ENCODE results near the gene SIDT2.

Gene SIDT2

DNA sequence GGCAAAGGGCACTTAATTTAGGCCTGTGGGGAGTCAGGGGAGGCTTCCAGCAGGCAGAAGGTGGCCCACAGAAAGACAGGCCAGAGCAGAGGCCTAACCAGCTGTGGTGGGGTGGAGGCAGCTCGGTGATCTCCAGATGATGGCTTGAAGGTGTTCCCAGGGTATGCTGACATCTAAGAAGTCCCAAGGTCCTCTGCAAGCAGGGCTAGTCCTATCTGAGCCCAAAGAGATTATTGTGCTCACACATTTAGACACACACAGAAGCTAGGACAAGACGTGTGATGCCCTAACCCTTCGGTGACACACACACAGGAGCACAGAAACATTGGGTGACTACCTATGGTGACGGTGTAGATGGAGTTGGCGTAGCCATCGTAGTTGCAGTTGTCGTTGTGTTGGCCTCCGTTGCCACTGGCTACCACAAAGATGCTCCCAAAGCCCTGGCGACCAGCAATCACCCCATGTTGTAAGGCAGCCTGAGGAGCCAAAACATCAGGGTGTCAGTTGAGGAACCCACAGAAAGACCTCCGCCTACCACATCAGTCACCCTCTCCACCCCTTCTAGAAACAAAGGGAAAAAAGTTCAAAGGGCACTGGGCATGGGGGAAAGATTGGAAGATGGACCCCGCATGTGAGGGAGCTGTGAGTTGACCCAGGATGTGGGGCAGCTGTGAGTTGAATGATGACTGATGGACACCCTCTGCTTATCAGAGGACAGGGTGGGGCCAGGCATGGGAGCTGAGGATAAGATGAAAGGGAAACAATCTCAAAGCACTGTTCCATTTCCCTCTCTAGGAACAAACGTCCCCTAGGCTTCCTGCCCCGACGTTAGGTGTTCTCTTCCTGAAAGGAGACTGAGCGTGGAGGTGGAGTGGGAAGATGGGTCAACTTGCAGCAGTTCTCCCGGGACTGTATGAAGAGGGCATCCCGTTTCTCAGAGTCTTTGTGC is 45.5 kb downstream of the SIDT2 start:
- no peak for DNase-seq

DNA sequence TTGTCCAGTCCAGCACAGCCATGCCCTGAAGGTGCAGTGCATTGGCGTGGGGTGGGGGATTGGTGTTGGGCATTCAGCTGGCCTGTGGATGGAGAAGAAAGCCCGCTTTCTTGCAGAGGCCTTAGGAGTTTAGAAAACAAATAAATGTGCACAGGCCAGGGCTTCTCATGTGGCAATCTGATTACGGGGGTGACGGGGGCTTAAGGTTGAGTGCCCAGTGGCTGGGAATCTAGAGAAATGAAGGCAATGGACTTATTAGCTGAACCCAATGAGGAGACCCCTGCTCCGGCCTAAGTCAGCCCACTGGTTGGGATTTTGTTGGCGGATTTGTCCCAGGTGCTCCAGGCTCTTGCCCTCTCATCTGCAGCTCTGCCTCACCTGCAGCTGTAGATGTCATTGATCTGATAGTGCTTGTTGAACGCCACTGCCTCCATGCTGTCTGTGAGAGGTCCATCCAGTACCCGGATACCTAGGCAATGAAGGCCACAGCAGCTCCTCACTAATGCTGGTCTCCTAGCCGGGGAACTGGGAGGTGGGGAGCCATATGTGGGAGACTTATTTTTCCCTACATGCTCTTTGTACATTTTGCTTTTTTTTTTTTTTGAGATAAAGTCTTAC is 47.1 kb downstream of the SIDT2 start:
- no peak for DNase-seq

DNA sequence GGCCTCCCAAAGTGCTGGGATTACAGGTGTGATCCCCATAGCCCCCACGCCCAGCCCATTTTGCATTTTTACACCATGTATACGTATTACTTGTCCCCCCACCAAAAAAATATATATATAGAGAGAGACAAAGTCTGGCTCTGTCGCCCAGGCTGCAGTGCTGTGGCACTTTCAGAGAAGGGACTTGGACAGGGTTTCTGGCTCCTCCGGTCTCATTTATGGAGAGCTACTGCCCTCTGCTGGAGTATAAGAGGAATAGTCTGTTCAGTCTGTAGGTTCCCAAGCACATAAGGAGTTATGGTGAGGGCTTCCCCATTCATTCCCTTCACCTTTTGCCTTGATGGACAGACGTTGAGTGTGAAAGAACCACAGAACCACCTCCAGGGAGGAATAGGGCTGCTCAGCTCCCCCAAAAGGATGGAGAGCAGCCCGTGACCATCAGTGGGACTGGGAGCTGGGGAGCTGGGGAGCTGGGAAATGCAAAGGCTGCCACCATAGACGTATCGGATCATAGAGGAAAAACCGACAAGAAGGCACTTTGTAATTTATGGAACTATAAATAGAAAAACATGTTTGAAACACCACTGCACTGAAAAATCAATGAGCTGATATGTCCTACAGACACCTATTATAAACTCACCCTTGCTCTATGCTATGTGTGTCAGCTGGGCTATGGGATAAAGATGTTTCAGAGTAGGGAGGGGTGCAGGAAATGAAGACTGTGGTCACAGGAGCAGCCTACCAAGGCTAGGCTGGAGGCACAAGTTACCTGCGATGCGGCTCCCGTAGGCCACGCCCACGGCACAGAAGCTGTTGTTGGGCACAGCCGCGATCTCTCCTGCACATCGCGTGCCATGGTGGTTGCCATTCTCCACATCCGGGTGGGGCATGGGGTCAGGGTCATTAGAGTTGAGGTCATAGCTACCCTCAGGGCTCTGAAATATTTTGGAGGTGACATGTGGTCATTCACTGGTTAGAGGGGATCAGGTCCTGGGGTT is 48.1 kb downstream of the SIDT2 start:
- DNase-seq, result peak; percentile 24

DNA sequence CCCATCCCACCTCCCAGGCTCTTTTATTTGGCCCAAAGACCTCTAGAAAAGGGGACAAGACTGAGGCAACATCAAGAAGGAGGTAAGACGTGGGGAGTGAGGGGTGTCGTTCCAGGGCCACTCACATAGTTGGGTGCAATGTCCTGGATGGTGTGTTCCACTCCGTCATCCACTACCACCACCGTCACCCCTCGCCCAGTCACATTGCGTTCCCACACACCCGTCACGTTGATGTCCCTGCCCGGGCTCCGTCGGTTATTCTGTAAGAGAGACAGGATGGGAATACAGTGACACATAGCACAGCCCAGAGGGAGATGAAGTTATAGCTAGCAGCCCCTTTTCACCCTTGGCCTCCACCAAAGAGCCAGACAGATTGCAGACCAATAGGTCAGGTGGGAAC is 49.5 kb downstream of the SIDT2 start:
- no peak for DNase-seq

DNA sequence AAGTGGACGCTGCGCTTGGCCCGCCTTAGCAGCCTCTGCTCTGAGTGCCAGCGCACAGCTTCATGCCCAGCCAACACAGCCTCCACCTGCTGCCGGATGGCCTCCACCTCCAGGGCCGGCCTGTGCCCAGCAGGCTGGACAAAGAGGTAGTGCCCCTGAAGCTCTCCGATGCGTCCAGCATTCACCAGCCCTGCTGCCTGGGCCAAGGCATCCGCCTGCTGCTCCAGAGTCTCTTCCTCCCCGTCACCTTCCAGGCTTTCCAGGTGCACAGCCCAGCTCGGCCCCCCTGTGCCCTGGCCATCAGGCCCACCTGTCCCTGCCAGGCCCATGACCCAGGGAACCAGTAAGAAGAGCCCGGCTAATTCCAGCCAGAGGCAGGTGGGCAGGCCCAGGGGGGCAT is 50.9 kb downstream of the SIDT2 start:
- DNase-seq, result no peak

DNA sequence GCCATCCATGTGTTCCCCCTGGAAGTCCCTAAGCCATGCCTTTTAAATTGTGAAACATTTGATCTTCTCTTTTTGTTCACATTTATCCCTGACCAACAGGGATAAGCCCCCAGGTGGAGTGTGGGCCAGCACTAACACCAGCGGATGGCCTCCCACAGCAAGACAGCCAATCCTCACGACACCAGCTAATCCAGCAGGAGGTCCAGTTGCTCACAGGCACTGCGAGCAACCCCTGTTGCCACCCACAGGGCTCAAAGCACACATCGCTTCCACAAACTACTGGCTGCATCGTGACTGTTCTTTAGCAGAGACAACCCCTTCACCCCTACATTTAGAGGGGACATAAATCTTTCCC is 51.4 kb downstream of the SIDT2 start:
- DNase-seq, result no peak

DNA sequence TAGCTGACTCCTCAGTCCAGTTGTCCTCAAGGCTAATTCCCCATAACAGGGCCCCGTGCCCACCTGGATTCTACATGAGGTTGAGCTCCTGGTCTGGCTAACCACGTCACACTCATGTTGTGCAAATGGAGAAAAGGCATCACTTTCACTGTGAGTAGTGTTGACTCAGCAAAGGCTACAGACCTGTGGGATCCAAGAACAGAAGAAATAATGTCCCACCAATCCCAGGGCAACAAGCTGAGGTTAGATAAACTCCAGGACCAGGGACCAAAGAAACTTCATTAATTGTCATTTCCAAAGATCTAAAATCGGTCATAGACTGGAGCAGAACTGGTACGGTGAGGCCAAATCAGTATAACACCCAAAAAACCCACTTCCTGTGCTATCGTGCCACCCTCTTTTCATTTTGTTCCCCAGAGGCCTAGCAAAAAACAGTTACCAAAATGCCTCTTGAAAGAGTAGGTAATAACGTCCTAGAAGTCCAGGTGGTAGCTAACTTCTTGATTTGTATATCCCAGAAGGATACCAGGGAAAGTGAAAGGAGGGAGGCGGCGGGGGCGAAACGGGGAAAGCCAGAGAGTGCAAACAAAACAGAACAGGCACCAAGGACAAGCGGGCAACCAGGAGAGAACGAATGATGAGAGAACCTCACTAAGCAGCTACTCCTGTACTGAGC is 51.9 kb downstream of the SIDT2 start:
- DNase-seq, result no peak

DNA sequence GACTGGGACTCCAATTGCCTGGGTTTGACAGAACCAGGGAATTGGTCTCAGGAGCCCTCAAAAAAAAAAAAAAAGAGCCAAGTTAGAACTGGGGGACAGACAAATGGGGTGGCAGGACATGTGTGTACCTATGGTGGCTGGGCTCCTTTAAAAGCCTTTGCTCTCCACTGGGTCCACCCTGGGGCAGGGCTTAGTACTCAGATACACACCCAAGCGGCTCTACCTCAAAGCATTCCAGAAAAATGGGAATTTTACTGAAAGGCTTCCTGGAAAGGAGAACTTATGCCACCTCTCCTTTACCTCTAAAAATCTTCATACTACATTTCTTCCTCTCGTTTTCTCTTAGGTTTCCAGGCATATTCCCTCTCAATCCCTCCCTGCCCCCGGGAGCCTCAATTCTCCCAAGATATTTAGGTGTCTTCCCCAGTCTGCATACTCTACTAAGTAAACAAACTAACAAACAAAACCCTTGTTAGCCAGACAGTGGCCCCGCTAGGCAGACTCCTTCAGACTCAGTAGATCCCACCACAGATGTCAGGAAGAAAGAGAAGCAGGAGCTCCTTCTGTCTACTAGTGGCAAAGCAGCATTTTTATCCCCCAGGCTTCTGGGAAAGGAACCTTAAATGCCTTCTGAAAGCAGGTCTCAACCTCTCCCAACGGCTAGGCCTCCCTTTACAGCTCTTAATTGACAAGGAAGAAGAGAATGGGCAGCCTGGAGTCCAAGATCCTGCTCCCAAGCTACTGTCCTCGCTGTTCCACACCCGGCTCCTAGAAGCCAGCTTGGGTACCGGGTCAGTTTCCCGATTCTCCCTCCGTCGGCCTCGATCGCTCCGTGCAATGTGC is 52.7 kb downstream of the SIDT2 start:
- no peak for DNase-seq

DNA sequence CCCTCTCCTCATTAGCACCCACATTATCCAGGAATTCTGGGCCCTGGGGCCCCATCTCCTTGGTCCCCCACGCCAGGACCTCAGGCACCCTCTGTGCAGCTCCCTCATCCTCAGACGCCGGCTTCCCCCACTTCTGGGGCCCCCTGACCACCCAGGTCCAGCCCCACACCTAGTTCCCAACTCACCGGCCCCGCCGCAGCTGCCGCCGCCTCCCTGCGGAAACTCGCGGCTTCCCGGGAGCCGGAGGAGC is 53.2 kb downstream of the SIDT2 start, which contains the start of gene PCSK7:
TSS of gene PCSK7 (minus strand) at position 232 of the 250 bp plus-strand sequence. CDS start 2,229 bp downstream, outside the sequence.
- no peak for DNase-seq

DNA sequence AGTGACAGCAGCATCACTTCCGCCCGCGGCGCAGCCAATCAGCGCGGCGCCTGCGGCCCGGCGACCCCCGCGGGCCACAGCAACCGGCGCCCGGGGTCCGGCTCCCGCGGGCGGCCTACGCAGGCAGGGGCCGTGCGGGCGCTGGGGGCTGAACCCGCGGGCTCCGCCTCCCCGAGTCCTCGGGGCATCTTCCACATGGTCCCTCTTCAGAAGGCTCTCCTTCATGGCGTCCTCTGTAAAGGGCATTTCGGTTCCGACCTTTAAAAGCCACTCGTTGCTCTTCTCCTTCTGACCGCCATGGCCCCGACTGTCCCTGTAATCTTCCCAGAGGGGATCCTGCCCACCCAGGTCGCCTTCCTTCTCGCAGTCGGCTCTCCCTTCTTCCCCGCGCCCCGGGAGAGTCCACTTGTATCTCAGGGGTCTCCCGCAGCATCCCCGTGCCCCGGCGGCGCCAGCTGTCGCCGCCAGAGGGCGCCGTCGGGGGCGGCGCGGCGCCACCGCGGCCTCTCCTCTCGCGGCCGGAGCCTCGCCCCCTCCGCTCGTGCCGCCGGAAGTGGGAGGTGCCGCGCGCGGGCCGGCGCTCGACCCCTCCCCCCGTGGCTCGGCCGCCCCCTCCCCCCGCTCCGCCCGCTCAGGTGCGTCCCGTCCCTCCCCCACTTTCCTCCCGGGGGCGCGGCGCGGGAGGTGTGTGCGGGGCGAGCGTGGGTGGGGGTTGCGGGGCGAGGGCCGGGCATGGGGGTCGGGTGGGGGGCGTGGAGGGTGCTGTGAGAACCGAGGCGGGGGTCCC is 53.7 kb downstream of the SIDT2 start, which contains the start of gene RNF214:
TSS of gene RNF214 (plus strand) at position 580 of the 787 bp plus-strand sequence. CDS start 1,602 bp downstream, outside the sequence.
- DNase-seq, result no peak

DNA sequence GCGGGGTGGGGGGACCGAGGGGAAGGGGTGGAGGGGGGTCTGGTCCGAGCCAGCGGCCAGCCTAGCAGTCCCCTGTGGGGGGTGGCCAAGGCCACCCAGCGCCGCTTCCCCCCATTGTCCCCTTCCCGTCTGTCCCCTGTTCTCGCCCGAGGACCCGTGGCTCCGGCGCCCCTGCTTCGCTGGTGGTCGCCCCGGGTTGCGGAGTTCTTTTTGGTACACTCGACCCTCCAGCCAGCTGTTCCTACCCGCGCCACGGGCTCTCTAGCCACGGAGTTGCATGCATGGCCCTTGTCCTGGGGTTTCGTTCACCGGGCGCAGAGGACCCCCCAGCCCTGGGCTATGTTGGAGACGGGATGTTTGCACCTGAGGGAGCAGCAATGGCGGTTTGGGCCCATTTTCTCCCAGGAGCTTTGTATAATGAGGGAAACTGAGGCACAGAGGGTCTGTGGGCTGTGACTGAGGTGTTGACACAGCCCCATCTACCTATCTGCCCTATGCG is 54.4 kb downstream of the SIDT2 start:
- DNase-seq, result no peak

DNA sequence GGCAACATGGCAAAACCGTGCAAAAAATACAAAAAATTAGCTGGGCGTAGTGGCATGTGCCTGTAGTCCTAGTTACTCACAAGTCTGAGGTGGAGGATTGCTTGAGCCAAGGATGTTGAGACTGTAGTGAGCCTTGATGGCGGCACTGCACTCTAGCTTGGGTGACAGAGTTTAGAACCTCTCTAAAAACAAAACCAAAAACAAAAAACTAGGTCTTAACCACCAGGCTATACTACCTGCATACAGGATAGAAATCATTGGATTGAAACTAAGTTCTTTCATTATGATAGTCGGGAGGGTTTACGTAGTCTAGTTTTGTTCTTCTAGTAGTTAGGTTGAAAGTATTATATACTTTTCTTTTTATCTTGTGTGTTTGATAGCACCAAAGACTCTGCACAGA is 59.7 kb downstream of the SIDT2 start:
- DNase-seq, result no peak

DNA sequence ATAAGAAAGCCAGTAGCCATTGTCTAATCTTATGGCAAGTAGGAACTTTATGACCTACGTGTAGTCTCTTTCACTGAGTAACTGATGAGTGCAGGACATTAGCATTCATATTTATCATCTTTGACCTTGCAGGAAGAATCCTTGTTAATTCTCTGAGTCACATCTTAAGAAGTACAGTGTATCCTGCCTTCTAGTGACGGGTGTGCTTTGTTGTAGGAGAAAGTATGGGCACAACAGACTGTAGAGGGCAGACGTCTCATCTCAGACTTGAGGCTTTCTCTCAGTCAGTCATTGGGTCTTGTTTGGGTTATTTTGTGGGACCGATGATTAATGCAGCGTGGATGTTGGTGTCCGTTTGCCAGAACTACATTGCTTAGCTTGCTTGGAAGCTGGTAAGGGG is 60.8 kb downstream of the SIDT2 start:
- no peak for DNase-seq
